ENCODE measurements around the gene CABP2.

Gene CABP2

GRCh38 chr11:67507864-67508485 is 15.3 kb downstream of the CABP2 start, which contains the start of gene CDK2AP2:
TSS of gene CDK2AP2 (minus strand) at chr11:67508162. CDS start at chr11:67508082, 80 bp downstream.
- peaks cover 29% of the 10 kb centered on the region for H3K4me1 Mint-ChIP-seq (ENCODE audit: low read depth)
- H3K36me3 Mint-ChIP-seq (ENCODE audit: low read depth), result peaks cover 13% of the 10 kb centered on the region
- H3K27me3 Mint-ChIP-seq (ENCODE audit: low read depth), result peaks cover 11% of the 10 kb centered on the region
- peak; percentile 99 for DNase-seq (ENCODE audit: low spot score)
- peak within 1 kb of the TSS; percentile 91 for H3K27ac Mint-ChIP-seq
- H3K9me3 Mint-ChIP-seq, result no peaks in the 10 kb centered on the region
- H3K4me3 Mint-ChIP-seq, result peak within 1 kb of the TSS; percentile 94

GRCh38 chr11:67507242-67507863 is 15.9 kb downstream of the CABP2 start:
- Mint-ChIP-seq H3K9me3 (no peaks in the 10 kb centered on the region), H3K27me3 (ENCODE audit: low read depth) (peaks cover 11% of the 10 kb centered on the region), H3K4me1 (ENCODE audit: low read depth) (peaks cover 31% of the 10 kb centered on the region), H3K27ac (peak overlapping the region; percentile 91), H3K36me3 (ENCODE audit: low read depth) (peaks cover 16% of the 10 kb centered on the region), H3K4me3 (peak overlapping the region; percentile 94)
- DNase-seq (ENCODE audit: low spot score), result no peak

GRCh38 chr11:67506426-67507051 is 16.7 kb downstream of the CABP2 start:
- H3K36me3 Mint-ChIP-seq (ENCODE audit: low read depth), result peaks cover 16% of the 10 kb centered on the region

GRCh38 chr11:67505605-67506396 is 17.4 kb downstream of the CABP2 start:
- Mint-ChIP-seq H3K27me3 (ENCODE audit: low read depth) (peaks cover 3% of the 10 kb centered on the region), H3K4me1 (ENCODE audit: low read depth) (peaks cover 37% of the 10 kb centered on the region), H3K36me3 (ENCODE audit: low read depth) (peaks cover 23% of the 10 kb centered on the region), H3K27ac (peak overlapping the region; percentile 95), H3K4me3 (peak overlapping the region; percentile 94), H3K9me3 (no peaks in the 10 kb centered on the region)
- peak; percentile 92 for DNase-seq (ENCODE audit: low spot score)

More at GRCh38 chr11:67506426-67507051, 16.7 kb downstream of the CABP2 start:
- DNase-seq (ENCODE audit: low spot score), result no peak
- peaks cover 31% of the 10 kb centered on the region for H3K4me1 Mint-ChIP-seq (ENCODE audit: low read depth)
- H3K27ac Mint-ChIP-seq, result peak overlapping the region; percentile 95
- H3K4me3 Mint-ChIP-seq, result peak overlapping the region; percentile 94
- H3K9me3 Mint-ChIP-seq, result no peaks in the 10 kb centered on the region
- H3K27me3 Mint-ChIP-seq (ENCODE audit: low read depth), result peaks cover 9% of the 10 kb centered on the region

GRCh38 chr11:67504950-67505581 is 18.2 kb downstream of the CABP2 start, which contains the start of gene PITPNM1:
TSS of gene PITPNM1 (minus strand) at chr11:67505363. CDS start at chr11:67504180, 1,183 bp downstream.
- peaks cover 30% of the 10 kb centered on the region for H3K36me3 Mint-ChIP-seq (ENCODE audit: low read depth)
- peak within 1 kb of the TSS; percentile 95 for H3K27ac Mint-ChIP-seq
- no peaks in the 10 kb centered on the region for H3K9me3 Mint-ChIP-seq
- peak; percentile 83 for DNase-seq (ENCODE audit: low spot score)
- H3K4me3 Mint-ChIP-seq, result peak within 1 kb of the TSS; percentile 94
- H3K27me3 Mint-ChIP-seq (ENCODE audit: low read depth), result peaks cover 2% of the 10 kb centered on the region
- peaks cover 41% of the 10 kb centered on the region for H3K4me1 Mint-ChIP-seq (ENCODE audit: low read depth)

GRCh38 chr11:67504005-67504949 is 19.0 kb downstream of the CABP2 start:
- Mint-ChIP-seq H3K36me3 (ENCODE audit: low read depth) (peaks cover 34% of the 10 kb centered on the region), H3K27me3 (ENCODE audit: low read depth) (no peaks in the 10 kb centered on the region), H3K27ac (peak overlapping the region; percentile 81), H3K9me3 (no peaks in the 10 kb centered on the region), H3K4me3 (peak overlapping the region; percentile 90), H3K4me1 (ENCODE audit: low read depth) (peaks cover 37% of the 10 kb centered on the region)
- peak; percentile 28 for DNase-seq (ENCODE audit: low spot score)

- Mint-ChIP-seq H3K9me3 (no peaks in the 10 kb centered on the region), H3K27me3 (ENCODE audit: low read depth) (no peaks in the 10 kb centered on the region), H3K4me3 (peak overlapping the region; percentile 79), H3K4me1 (ENCODE audit: low read depth) (peaks cover 33% of the 10 kb centered on the region), H3K27ac (peak overlapping the region; percentile 15), H3K36me3 (ENCODE audit: low read depth) (peaks cover 34% of the 10 kb centered on the region)
- DNase-seq (ENCODE audit: low spot score), result no peak
Measured at GRCh38 chr11:67503119-67504004, 19.9 kb downstream of the CABP2 start.

GRCh38 chr11:67502328-67502979 is 20.8 kb downstream of the CABP2 start:
- peaks cover 38% of the 10 kb centered on the region for H3K36me3 Mint-ChIP-seq (ENCODE audit: low read depth)
- peak overlapping the region; percentile 79 for H3K4me3 Mint-ChIP-seq
- no peaks in the 10 kb centered on the region for H3K9me3 Mint-ChIP-seq
- no peaks in the 10 kb centered on the region for H3K27me3 Mint-ChIP-seq (ENCODE audit: low read depth)
- H3K4me1 Mint-ChIP-seq (ENCODE audit: low read depth), result peaks cover 33% of the 10 kb centered on the region
- no peak overlapping the region for H3K27ac Mint-ChIP-seq
- no peak for DNase-seq (ENCODE audit: low spot score)

- Mint-ChIP-seq H3K27ac (no peak overlapping the region), H3K36me3 (ENCODE audit: low read depth) (peaks cover 37% of the 10 kb centered on the region), H3K27me3 (ENCODE audit: low read depth) (no peaks in the 10 kb centered on the region), H3K4me1 (ENCODE audit: low read depth) (peaks cover 28% of the 10 kb centered on the region), H3K9me3 (no peaks in the 10 kb centered on the region), H3K4me3 (no peak overlapping the region)
- no peak for DNase-seq (ENCODE audit: low spot score)
Measured at GRCh38 chr11:67501854-67502253, 21.4 kb downstream of the CABP2 start.

- peaks cover 20% of the 10 kb centered on the region for H3K4me1 Mint-ChIP-seq (ENCODE audit: low read depth)
- no peak overlapping the region for H3K4me3 Mint-ChIP-seq
- H3K36me3 Mint-ChIP-seq (ENCODE audit: low read depth), result peaks cover 32% of the 10 kb centered on the region
- no peaks in the 10 kb centered on the region for H3K27me3 Mint-ChIP-seq (ENCODE audit: low read depth)
- no peaks in the 10 kb centered on the region for H3K9me3 Mint-ChIP-seq
- DNase-seq (ENCODE audit: low spot score), result no peak
- peak overlapping the region; percentile 49 for H3K27ac Mint-ChIP-seq
Measured at GRCh38 chr11:67500831-67501715, 22.2 kb downstream of the CABP2 start.

GRCh38 chr11:67500484-67500821 is 22.8 kb downstream of the CABP2 start:
- Mint-ChIP-seq H3K4me1 (ENCODE audit: low read depth) (peaks cover 14% of the 10 kb centered on the region), H3K36me3 (ENCODE audit: low read depth) (peaks cover 36% of the 10 kb centered on the region), H3K27ac (peak overlapping the region; percentile 49), H3K4me3 (no peak overlapping the region), H3K9me3 (no peaks in the 10 kb centered on the region), H3K27me3 (ENCODE audit: low read depth) (no peaks in the 10 kb centered on the region)
- no peak for DNase-seq (ENCODE audit: low spot score)
